22Rv1 (cell line): Measurements from ENCODE around the gene ST7L.

Source experiments
- H3K27ac ChIP-seq: fragments of 450-650 bp; 2 replicates; pipeline ENCODE4 v1.5.1; 2017
- CTCF ChIP-seq: fragments of 450-650 bp; IDR thresholded peaks from 2 replicates; pipeline ENCODE4 v1.5.1; 2017; ENCODE audit warnings: mild to moderate bottlenecking
- ZFX ChIP-seq: fragments of 450-650 bp; IDR thresholded peaks from 2 replicates; pipeline ENCODE4 v1.6.1; 2017; ENCODE audit warnings: antibody characterized with exemption, borderline replicate concordance

Gene ST7L

GRCh38 chr1:112509005-112509659 is 109.8 kb downstream of the ST7L start:
- TF ChIP-seq CTCF (no peak), ZFX (no peak)
- H3K27ac ChIP-seq = no peak overlapping the region

GRCh38 chr1:112508278-112509004 is 110.5 kb downstream of the ST7L start, which contains the start of gene WNT2B:
WNT2B (plus strand) TSS chr1:112508965; CDS start chr1:112509263, 298 bp downstream.
- TF ChIP-seq ZFX (no peak), CTCF (no peak)
- H3K27ac ChIP-seq = no peak within 1 kb of the TSS

GRCh38 chr1:112507921-112508277 is 111.0 kb downstream of the ST7L start:
- H3K27ac ChIP-seq = no peak overlapping the region
- no peak for TF ChIP-seq CTCF
- no peak for TF ChIP-seq ZFX

- TF ChIP-seq ZFX (no peak), CTCF (no peak)
- no peak overlapping the region for H3K27ac ChIP-seq
Measured at GRCh38 chr1:112507336-112507735, 111.6 kb downstream of the ST7L start.

GRCh38 chr1:112506731-112507130 is 112.2 kb downstream of the ST7L start:
- no peak overlapping the region for H3K27ac ChIP-seq
- TF ChIP-seq CTCF = no peak
- no peak for TF ChIP-seq ZFX

- H3K27ac ChIP-seq = no peak overlapping the region
- TF ChIP-seq CTCF (no peak), ZFX (no peak)
Measured at GRCh38 chr1:112506306-112506705, 112.6 kb downstream of the ST7L start.

GRCh38 chr1:112505878-112506277 is 113.1 kb downstream of the ST7L start:
- no peak overlapping the region for H3K27ac ChIP-seq
- TF ChIP-seq CTCF = no peak
- no peak for TF ChIP-seq ZFX
